ENCODE data around the gene ORMDL2.

ORMDL2 gene

DNA sequence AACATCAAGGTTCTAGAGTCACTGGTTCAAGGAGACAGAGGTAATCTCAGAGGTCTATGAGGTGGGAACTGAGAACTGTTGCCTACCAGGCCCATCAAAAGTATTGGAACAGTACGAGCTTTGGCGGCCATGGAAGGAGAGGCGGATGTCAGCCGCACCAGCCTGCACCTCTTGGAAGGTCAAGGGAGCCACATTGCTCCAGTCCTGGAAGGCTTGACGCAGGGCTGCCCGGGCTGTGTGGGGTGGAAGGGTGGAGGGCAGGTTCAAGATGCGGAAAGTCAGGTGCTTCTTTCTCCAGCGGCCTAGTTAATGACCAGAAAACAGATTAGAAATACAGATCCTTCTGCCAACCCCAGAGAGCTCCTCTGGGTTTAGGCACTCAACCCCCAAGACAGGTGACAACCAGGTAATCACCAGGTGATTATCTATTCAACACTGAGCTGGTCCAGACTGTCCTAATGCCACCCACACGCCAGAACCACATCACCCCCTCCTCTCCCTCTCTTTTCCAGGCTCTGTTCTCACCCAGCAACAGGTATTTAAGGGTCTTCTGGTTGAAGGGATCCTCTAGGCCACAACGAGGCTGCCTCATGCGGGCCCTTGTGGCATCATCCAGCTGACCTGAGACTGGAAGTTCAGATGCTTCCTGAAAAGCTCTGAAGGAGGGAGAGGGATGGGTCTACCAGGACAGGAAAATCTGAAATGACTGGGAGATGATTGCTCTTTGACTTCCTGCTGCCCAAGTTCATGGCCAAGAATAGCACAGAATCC lies 22.9 kb downstream of the ORMDL2 start:
- TF ChIP-seq, protein P1, sequence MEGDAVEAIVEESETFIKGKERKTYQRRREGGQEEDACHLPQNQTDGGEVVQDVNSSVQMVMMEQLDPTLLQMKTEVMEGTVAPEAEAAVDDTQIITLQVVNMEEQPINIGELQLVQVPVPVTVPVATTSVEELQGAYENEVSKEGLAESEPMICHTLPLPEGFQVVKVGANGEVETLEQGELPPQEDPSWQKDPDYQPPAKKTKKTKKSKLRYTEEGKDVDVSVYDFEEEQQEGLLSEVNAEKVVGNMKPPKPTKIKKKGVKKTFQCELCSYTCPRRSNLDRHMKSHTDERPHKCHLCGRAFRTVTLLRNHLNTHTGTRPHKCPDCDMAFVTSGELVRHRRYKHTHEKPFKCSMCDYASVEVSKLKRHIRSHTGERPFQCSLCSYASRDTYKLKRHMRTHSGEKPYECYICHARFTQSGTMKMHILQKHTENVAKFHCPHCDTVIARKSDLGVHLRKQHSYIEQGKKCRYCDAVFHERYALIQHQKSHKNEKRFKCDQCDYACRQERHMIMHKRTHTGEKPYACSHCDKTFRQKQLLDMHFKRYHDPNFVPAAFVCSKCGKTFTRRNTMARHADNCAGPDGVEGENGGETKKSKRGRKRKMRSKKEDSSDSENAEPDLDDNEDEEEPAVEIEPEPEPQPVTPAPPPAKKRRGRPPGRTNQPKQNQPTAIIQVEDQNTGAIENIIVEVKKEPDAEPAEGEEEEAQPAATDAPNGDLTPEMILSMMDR (IDR thresholded peaks at IDR 0.05; ENCODE audit: low read depth, low read length): no peak
- no peak overlapping the region for H3K4me3 ChIP-seq (ENCODE audit: low read depth, low read length)
- DNase-seq (ENCODE audit: low read depth, low spot score): no peak
- in situ Hi-C loops (cut with HindIII; ENCODE audit: low sequenced_read_pairs): no loop called here

DNA sequence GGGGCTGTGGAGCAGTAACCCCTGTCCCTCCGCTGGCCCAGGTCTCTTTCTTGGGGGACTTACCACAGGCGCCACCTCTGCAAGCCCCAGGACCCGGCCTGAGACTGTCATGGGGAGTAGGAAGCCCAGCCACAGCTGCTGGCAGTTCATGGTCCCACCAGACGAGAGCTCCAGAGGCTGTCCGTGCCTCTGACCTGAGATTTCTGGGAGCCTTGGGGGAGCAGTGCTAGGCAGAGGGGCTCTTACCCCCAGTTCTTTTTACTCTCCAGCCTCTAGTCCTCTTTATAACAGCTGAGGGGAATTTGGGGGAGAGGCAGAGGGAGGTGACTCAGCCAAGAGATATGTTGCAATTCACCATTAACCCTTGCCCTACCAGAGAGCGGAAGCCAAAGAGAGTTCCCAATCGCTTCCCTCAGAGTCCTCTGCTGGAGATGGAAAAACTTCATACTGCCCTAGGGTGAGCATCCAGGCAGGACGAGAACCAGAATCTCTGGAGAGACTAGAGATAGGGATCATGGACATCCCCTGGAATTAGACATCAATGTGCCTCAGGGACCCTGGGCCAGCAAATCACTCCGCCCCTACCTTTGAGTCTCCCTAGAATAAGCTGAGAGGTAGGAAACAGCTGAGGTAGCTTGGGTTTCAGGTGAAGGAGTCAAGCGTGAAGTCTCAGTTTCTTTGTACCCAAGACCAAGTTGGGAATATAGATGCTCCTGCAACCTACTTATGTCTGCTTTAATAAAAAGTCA lies 25.0 kb downstream of the ORMDL2 start, which contains the start of gene MMP19:
Gene MMP19 (minus strand): TSS at position 256 of the 749 bp plus-strand sequence. CDS start 106 bp downstream, at position 150.
- TF ChIP-seq, protein P1 (IDR thresholded peaks at IDR 0.05; ENCODE audit: low read depth, low read length): peak; percentile 10
- peak; percentile 73 for DNase-seq (ENCODE audit: low read depth, low spot score)
- peak within 1 kb of the TSS; percentile 55 for H3K4me3 ChIP-seq (ENCODE audit: low read depth, low read length)
- in situ Hi-C loops (cut with HindIII; ENCODE audit: low sequenced_read_pairs): no loop called here

DNA sequence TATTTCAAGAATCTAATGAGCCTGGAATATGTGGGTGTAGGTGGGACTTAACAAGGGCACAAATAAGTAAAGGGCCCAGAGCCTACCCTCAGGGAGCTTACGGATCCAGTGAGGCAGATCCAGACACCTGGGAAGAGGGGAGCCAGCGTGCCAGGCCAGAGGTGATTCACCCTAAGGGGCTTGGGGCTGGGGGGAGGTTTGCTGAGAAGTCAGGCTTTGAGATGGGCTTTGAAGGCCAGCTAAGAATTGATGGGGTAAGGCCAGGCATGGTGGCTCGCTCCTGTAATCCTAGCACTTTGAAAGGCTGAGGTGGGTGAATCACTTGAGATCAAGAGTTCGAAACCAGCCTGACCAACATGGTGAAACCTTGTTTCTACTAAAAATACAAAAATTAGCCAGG lies 25.6 kb downstream of the ORMDL2 start:
- H3K4me3 ChIP-seq (ENCODE audit: low read depth, low read length): no peak overlapping the region
- no peak for DNase-seq (ENCODE audit: low read depth, low spot score)
- TF ChIP-seq, protein P1 (IDR thresholded peaks at IDR 0.05; ENCODE audit: low read depth, low read length): no peak
- in situ Hi-C loops (cut with HindIII; ENCODE audit: low sequenced_read_pairs): no loop called here

DNA sequence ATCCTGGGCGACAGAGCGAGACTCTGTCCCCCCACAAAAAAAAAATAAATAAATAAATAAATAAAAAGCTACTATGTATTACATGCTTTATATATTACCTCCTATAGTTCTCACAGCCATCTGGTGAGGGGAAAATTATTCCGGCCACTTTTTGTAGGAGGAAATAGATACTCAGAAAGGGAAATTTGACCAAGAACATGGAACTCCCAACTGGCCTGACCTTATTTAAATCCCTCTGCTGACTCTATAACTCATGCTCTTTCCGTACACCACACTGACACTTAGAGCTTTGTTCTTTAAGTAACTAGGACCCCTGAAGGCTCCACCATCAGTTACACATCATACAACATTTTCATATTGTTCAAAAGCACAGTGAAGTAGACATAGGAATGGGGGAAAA lies 27.1 kb downstream of the ORMDL2 start:
- DNase-seq (ENCODE audit: low read depth, low spot score): no peak
- TF ChIP-seq, protein P1 (IDR thresholded peaks at IDR 0.05; ENCODE audit: low read depth, low read length): no peak
- in situ Hi-C loops (cut with HindIII; ENCODE audit: low sequenced_read_pairs): no loop called here
- H3K4me3 ChIP-seq (ENCODE audit: low read depth, low read length): no peak overlapping the region

DNA sequence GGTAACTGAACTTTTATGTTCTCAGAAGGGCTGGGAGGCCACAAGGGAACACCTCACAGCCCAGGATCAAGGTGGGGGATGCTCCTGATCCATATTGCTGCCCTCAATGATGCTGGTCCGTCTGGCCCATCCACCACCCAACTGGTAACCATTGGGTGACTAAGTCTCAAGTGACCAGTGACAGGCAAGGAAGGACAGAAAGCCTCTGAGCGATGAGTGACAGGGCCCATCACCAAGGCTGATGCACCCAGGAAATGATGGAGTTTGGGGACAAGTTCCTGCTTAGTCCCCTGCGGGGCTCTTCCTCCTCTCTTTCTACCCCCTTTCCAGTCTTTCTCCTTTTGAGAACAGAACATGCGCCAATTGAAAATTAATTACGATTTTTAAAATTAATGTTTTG lies 27.5 kb downstream of the ORMDL2 start:
- H3K4me3 ChIP-seq (ENCODE audit: low read depth, low read length): no peak overlapping the region
- no peak for DNase-seq (ENCODE audit: low read depth, low spot score)
- in situ Hi-C loops (cut with HindIII; ENCODE audit: low sequenced_read_pairs): no loop called here
- TF ChIP-seq, protein P1 (IDR thresholded peaks at IDR 0.05; ENCODE audit: low read depth, low read length): no peak

DNA sequence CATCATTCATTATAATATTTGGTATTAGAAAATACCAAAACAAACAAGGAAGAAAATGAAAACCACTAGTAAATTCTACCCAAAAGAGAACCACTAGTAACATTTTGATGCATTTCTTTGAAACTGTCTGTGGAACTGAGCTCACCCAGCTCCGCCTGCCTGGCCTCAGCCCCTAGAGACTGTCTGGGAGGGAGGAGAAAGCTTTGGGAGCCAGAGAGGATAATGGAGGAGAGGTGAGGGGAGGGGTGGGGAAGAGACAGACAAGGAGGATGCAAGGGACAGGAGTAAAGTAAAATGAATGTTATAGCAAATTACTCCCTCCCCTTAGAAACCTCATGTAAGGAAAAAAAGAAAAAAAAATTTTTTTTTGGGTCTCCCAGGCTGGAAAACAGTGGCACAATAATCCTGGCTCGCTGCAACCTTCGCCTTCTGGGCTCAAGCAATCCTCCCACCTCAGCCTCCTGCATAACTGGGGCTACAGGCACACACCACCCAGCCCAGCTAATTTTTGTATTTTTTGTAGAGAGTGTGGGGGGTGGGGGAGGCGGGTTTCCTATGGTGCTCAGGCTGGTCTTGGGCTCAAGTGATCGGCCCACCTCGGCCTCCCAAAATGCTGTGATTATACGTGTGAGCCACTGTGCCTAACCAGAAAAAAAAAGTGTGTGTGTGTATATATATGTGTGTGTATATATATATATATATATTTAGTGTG lies 28.1 kb downstream of the ORMDL2 start:
- in situ Hi-C loops (cut with HindIII; ENCODE audit: low sequenced_read_pairs): no loop called here
- TF ChIP-seq, protein P1 (IDR thresholded peaks at IDR 0.05; ENCODE audit: low read depth, low read length): no peak
- no peak for DNase-seq (ENCODE audit: low read depth, low spot score)
- H3K4me3 ChIP-seq (ENCODE audit: low read depth, low read length): no peak overlapping the region
